Right atrium auricular region (tissue), 2 donors: ENCODE measurements around the gene NUDT8. TPM values are rescaled to one million over a fixed set of nuclear protein-coding genes. Genes with fewer than 3 reads are reported as not detected.

Source experiments
- DNase-seq: peaks from one replicate; pipeline ENCODE4 v3.0.0-alpha.2; 2019; ENCODE audit warnings: low spot score
- H3K27ac ChIP-seq, 2 donors: fragments of 200-600 bp; sonication (generic); 1 replicate in 1 of 2; 2 replicates in 1 of 2; pipeline ENCODE4 v1.5.1; 2016 to 2019
- H3K27me3 ChIP-seq, 2 donors: fragments of 200-600 bp; sonication (generic); one replicate each; pipeline versions ENCODE4 v1.5.1 to v1.6.0; 2017 to 2019
- H3K36me3 ChIP-seq: fragments of 200-600 bp; sonication (generic); one replicate; pipeline ENCODE4 v1.5.1; 2016
- H3K4me1 ChIP-seq, 2 donors: fragments of 200-600 bp; sonication (generic); one replicate each; pipeline versions ENCODE4 v1.5.1 to v1.6.0; 2017 to 2019
- H3K4me3 ChIP-seq, 2 donors: fragments of 200-600 bp; sonication (generic); 1 replicate in 1 of 2; 2 replicates in 1 of 2; pipeline ENCODE4 v1.5.1; 2017 to 2019; ENCODE audit warnings: mild to moderate bottlenecking in 1 of 2, moderate library complexity in 1 of 2
- H3K9me3 ChIP-seq, 2 donors: fragments of 200-600 bp; sonication (generic); one replicate each; pipeline ENCODE4 v1.5.1; 2019
- total RNA-seq, 2 donors: library from RNA; depleted of rRNA; stranded (reverse); fragments of >200 nt; gene quantifications; one replicate each; pipeline ENCODE4 v1.1.0, GENCODE V29; 2016
- TF ChIP-seq, protein P1 (sequence below), 2 donors: fragments of 200-600 bp; sonication (generic); IDR thresholded peaks; one replicate each; pipeline ENCODE4 v1.5.1; 2019; ENCODE audit warnings: antibody characterized with exemption in 2 of 2

The NUDT8 gene
- total RNA-seq, 2 donors from 2014 or later = 29.8 to 78.6 TPM

- peaks cover 7% of the 10 kb centered on the region for H3K36me3 ChIP-seq
- H3K9me3 ChIP-seq = no peaks in the 10 kb centered on the region
- H3K27me3 ChIP-seq = no peaks in the 10 kb centered on the region
- no peak for DNase-seq
- no peak overlapping the region for H3K4me3 ChIP-seq
- peak overlapping the region; percentile 52 to 73 for H3K27ac ChIP-seq
- TF ChIP-seq, protein P1, sequence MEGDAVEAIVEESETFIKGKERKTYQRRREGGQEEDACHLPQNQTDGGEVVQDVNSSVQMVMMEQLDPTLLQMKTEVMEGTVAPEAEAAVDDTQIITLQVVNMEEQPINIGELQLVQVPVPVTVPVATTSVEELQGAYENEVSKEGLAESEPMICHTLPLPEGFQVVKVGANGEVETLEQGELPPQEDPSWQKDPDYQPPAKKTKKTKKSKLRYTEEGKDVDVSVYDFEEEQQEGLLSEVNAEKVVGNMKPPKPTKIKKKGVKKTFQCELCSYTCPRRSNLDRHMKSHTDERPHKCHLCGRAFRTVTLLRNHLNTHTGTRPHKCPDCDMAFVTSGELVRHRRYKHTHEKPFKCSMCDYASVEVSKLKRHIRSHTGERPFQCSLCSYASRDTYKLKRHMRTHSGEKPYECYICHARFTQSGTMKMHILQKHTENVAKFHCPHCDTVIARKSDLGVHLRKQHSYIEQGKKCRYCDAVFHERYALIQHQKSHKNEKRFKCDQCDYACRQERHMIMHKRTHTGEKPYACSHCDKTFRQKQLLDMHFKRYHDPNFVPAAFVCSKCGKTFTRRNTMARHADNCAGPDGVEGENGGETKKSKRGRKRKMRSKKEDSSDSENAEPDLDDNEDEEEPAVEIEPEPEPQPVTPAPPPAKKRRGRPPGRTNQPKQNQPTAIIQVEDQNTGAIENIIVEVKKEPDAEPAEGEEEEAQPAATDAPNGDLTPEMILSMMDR (IDR thresholded peaks at IDR 0.05) = no peak
- peaks cover 0 to 36% of the 10 kb centered on the region in 2 donors for H3K4me1 ChIP-seq
Observed at GRCh38 chr11:67617243-67617953, 12.3 kb downstream of the NUDT8 start.

DNA sequence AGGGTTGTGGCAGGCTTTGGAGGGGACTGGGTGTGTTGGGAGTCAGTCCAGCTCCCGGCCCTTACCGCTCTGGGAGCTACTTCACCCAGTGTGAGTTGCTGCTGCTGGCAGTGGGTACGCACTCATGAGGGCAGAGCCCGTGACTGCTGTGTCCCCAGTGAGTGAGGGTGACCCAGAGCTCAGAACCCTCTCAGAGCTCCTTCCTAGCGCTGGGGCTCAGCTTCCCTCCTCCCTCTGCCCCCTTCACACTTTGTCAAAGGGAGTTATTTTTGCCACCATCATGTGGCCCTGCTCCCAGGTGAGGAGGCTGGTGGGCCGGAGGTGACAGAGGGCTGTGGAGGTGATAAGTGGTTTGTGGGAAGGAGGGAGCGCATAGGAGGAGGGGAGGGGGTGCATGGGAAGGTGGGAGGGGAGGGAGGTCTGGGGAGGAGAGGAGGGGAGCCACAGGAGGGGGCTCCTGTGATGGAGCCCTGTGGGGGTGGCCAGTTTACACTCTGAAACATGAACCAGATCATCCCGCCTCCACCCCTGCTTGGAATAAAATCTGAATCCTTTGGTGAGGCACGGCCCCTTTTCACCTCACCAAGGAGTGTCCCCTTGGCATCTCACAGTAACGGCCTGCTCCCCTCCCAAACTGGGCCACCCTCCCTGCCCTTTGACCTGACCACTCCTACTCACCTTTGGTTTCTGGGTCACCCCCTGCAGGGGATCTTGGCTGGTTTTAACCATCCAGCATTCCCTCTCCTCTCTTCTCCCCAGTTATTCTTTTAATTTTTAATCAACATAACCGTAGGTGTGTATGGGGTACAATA is 13.1 kb downstream of the NUDT8 start:
- TF ChIP-seq, protein P1 (IDR thresholded peaks at IDR 0.05) = no peak
- H3K4me1 ChIP-seq = peaks cover 0 to 36% of the 10 kb centered on the region in 2 donors
- peaks cover 14% of the 10 kb centered on the region for H3K36me3 ChIP-seq
- H3K27me3 ChIP-seq = no peaks in the 10 kb centered on the region
- peak overlapping the region; percentile 41 to 73 for H3K27ac ChIP-seq
- DNase-seq = no peak
- H3K9me3 ChIP-seq = no peaks in the 10 kb centered on the region
- no peak overlapping the region for H3K4me3 ChIP-seq

DNA sequence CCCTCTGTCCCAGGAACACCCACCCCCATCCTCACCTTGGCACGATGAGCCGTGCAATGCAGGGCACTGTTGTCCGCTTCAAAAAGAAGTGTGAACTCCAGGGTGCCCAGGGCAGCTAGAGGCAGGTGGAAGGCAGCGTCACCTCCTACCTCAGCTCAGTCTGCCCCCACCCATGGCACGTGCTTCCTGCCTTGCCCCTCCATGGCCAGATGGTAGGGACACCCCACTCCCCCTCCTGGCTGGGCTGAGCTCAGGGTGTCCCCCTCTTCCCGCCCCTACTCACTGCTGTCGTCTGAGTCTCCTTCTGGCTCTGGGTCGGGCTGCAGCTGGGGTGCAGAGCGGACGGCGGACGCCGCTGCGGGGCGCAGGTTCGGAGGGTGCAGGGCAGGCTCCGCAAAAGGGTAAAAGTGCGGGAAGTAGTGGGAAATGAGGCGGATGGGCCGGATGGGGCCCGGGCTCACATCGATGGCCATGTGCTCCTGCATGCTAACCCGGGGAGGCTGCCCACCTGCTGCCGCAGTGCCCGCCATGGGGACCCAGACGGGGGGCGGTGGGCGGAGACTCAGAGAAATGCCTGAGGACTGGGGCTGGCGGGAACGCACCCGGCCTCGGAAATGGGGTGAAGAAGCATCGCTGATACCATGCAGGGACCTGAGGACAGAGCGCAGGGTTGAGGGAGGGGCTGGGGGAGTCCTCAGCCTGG is 13.9 kb downstream of the NUDT8 start:
- Histone ChIP-seq H3K27me3 (no peaks in the 10 kb centered on the region), H3K9me3 (no peaks in the 10 kb centered on the region), H3K4me1 (peaks cover 0 to 36% of the 10 kb centered on the region in 2 donors), H3K27ac (peak overlapping the region; percentile 41 to 73), H3K4me3 (no peak overlapping the region), H3K36me3 (peaks cover 22% of the 10 kb centered on the region)
- TF ChIP-seq, protein P1 (IDR thresholded peaks at IDR 0.05) = no peak
- DNase-seq = no peak

- no peak overlapping the region for H3K4me3 ChIP-seq
- no peaks in the 10 kb centered on the region for H3K27me3 ChIP-seq
- peaks cover 0 to 36% of the 10 kb centered on the region in 2 donors for H3K4me1 ChIP-seq
- TF ChIP-seq, protein P1 (IDR thresholded peaks at IDR 0.05) = peak in 1 of 2 donors; percentile 44
- DNase-seq = no peak
- H3K9me3 ChIP-seq = no peaks in the 10 kb centered on the region
- H3K27ac ChIP-seq = peak overlapping the region; percentile 51 to 73
- peaks cover 30% of the 10 kb centered on the region for H3K36me3 ChIP-seq
Observed at GRCh38 chr11:67614730-67615714, 14.7 kb downstream of the NUDT8 start.
